Cerebellar cortex (tissue), 1 donor: ENCODE results near the gene PTPRN2.

Experiments
- DNase-seq: peaks from one replicate; pipeline ENCODE4 v3.0.0-alpha.2; 2015; ENCODE audit warnings: low spot score

PTPRN2 gene

DNA sequence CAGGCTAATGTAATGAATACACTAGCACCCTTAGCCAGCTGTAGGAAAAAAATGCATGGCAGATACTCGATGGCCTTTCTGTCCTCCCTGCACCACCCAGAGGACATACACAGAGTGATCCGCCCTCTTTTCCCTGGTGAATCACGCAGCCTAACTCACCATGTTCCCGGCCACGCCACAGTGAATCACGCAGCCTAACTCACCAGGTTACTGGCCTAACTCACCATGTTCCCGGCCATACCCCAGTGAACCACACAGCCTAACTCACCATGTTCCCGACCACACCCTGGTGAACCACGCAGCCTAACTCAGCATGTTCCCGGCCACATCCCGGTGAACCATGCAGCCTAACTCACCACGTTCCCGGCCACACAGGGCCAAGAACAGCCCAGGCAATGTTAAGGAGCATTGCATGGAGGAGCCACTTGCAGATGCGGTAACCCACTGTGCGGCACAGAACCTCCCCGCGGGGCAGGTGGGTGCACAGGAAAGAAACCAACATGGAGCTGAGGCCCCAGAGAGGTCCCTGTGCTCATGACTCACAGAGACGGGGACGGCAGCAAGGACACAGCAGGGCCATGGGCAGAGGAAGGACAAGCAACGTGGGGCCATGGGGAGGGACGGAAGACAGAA, 742.3 kb downstream of the PTPRN2 start:
- DNase-seq: no peak

DNA sequence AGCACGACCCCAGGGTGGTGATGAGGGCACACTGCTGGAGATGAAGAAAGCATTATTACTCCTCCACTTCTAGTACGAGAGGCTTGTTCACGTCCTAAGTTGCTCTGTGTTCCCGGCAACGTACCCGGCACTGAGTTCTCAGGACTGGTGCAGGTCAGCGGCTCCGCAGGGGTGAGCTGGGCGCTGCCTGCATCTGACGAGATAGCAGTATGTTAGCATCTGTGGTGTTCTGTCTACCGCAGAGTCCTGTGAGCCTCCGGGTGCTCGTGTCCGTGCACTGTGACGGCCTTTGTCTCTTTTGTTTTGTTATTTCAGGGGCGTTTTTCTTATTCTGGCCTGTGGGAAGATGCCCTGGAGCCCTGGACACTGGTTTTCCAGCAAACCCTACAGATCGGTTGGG, 743.0 kb downstream of the PTPRN2 start:
- no peak for DNase-seq

DNA sequence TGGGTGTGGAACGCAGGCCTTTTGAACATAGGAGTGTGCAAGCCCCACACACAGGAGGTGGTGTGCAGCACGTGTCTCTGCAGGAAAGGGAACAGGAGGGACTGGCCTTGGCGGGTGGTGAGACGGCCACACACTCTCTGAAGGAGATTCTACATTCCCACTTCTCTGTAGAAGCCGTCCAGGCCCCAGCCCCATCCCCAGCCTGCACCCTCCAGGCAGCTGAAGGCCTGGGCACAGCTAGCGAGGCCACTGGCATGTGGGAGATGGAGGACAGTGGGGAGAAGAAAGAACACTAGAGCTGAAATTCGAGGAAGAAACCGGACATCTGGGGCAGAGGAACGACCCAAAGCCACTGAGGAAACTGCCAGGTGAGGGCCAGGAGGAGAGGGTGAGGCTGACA, 743.5 kb downstream of the PTPRN2 start:
- DNase-seq: no peak

DNA sequence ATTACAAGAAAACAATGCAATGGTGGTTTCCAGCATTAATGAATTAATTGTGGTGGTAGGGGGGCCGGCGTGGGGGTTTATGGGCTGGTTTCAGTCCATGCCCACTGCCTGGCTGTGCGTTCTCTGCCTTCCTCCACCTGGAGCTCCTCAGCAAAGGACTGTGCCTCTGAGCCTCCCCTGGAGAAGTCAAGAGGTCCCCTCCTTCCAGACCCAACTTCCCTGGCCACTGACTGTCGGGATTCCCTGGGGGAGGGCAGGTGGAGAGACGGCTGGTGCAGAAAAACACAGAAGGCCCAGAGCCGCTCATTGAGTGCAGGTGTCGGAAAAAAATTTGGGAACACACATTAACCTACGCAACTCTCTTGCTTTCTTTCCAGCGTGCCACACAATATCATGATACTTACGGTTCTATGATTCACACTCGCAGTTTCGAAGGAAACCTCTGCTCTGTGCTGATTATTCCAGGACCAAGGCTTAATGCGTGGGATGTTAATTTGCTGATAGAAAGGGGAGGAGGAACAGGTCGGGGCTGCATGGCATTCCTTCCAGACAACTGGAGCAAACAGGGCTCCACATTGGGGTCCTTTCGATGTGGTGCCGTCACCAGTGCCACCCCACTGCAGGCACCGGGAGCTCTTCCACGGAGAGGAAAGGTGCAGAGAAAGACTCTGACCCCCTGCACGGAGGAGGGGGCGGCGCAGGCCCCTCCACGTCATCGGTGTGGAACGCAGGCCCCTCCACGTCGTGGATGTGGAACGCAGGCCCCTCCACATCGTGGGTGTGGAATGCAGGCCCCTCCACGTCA, 744.1 kb downstream of the PTPRN2 start:
- DNase-seq: no peak

DNA sequence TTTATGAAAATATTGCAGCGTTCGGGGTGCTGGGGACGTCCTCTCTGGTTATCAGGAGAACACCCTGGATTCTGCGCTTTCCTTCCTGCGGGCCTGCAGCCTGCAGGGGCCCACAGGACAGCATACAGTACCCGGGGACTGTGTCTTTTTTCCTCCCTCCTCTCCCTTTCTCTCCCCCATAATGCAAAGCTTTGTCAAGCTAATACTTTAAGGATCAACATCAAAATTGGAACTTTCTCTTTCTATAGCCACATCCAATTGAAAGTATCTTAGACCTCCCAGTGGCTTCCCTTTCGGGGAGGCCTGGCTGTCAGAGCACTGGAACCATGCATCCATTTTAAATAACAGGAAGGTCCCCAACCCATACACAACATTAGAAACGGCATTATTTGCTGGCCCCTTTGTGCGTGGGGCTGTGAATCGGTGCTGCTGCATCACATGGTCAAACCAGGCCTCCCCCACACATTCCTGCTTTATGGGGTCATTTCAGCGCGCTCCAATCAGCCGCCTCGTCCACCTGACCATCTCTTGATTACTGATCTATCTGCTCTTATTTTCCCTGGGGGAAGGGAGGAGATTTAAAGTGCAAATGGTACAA, 745.8 kb downstream of the PTPRN2 start:
- no peak for DNase-seq

DNA sequence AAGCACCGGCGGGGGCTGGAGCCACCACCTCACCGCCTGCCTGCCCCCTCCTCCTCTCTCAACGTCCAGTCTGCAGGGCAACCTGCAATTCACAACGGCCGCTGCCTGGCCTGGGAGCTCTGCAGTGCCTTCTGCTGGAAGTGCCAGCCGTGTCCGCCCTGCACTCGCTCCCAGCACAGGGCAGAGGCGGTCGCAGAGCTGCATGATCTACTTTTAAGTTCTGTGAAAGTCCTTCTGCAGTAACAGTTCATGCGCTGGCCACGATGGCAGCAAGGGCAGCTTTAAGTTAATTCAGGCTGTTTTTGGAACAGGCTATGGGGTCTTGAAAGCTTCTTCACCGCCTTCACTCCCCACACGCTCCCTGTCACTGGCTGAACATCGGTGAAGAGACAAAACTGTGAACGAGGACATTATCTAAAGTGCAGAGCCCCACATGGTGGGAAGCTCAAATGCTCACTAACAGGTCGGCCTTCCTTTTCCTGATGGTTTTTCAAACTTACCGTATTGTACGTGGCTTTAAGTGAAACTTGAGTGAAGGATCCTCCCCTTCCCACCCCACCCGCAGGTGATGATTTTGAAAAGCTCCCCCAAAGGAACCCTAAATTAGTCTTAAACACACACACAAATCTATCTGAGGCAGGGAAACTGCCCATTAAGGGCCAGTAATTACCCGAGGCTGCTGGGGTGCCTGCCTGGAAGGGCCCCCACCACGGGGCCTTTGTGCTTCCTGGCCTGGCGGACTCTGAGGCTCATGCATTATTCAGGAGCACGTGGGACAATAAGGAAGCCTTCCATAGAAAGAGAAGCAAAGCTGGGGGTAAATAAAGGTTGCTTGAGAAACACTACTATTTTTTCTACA, 746.5 kb downstream of the PTPRN2 start:
- DNase-seq: no peak

DNA sequence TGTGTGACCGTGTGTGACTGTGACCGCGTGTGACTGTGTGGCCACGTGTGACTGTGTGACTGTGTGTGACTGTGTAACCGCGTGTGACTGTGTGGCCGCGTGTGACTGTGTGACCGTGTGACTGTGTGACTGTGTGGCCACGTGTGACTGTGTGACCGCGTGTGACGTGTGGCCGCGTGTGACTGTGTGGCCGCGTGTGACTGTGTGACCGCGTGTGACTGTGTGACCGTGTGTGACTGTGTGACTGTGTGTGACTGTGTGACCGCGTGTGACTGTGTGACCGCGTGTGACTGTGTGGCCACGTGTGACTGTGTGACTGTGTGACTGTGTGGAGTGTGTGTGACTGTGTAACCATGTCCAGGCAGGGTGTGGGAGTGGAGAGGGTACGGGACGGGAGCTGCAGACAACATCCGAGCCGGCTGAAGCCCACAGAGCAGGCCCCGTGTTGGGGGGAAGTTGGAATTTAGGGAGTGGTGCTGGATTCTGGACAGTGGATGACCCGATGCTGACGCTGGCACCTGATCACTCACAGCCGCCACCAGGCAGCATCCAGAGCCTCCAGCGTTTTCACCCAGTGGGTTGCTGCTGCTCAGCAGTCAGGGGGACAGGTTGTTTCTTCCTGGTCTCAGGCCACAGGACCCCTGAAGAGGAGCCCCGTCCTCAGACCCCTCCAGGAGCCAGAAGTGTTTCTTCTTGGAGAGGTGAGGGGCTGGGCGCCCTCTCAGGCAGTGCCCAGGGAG, 747.3 kb downstream of the PTPRN2 start:
- DNase-seq: no peak

DNA sequence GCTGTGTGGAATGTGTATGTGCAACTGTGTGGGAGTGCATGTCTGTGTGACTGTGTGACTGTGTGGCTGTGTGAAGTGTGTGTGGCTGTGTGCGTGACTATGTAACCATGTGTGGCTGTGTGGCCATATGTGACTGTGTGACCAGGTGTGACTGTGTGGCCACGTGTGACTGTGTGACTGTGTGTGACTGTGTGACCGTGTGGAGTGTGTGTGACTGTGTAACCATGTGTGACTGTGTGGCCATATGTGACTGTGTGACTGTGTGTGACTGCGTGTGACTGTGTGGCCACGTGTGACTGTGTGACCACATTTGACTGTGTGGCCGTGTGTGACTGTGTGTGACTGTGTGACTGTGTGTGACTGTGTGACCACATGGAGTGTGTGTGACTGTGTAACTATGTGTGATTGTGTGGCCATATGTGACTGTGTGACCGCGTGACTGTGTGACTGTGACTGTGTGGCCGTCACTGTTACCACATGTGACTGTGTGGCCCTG, 747.9 kb downstream of the PTPRN2 start:
- no peak for DNase-seq

DNA sequence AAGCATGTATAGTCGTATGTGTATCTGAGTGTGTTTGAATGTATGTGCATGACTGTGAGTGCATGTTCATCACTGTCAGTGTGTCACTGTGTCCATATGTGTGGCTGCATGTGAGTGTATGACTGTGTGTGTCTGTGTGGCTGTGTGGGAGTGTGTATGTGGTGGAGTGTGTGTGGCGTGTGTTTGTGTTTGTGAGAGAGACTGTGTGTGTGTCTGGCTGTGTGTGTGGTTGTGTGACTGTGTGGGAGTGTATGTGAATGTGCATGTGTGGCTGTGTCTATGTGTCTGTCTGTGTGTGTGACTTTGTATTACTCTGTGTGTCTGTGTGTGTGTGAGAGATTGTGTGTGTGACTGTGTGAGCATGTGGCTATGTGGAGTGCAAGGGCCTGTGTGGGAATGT, 748.4 kb downstream of the PTPRN2 start:
- DNase-seq: no peak

DNA sequence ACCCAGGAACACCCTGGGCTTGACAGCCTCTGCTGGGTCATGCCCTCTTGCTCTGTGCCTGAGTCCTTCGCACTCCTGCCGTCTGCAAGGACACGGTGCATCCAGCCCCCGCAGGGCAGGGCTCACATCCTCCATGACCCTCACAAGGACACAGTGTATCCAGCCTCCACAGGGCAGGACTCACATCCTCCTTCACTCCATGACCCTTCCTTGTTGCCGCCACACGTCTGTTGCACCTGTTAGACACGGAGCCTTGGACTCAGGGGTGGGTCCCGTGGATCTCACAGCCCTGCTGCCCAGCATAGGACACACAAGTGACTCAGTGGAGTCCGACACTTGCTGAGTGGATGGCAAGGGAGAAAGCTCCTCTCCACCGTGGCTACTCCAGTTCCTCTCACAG, 750.1 kb downstream of the PTPRN2 start:
- no peak for DNase-seq

DNA sequence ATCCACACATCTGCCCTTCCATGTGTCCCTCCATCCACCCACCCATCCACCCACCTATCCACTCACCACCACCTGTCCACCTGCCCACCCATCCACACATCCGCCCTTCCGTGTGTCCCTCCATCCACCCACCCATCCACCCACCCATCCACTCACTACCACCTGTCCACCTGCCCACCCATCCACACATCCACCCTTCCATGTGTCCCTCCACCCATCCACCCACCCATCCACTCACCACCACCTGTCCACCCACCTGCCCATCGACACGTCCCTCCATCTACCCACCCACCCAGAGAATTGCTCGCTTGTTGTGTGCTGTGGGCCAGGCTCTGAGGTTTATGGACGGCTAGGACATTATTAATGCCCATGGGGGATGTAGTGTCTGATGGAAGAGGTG, 750.6 kb downstream of the PTPRN2 start:
- no peak for DNase-seq

DNA sequence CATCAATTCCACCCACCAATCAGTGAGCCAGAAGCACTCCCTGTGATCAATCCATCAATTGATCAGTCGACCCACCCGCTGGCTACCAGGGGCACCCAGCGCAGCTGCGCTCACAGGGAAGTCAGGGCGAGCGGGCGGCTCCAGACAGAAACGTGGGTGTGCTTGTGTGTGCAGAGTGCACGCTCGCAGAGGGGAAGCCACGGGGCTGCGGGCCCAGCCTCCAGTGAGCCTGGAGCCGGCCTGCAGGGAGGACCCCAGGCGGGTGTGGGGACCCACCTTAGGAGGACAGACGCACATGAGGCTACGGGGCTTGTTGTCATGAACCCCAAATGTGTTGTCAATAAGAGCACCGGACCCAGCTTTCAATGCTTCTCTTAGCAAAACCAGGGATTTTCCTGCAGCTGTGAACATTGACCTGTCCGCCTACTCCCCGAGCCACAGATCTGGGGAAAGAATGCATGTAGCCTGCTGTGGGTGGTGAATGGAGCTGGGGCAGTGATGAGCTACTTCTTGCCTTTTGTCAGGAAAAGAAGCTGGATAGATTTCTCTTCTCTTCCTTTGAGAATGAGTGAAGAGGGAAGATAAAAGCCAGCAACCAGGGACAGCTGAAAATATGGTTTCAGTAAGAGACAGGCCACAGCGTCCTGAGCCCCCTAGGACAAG, 753.0 kb downstream of the PTPRN2 start:
- DNase-seq: no peak

DNA sequence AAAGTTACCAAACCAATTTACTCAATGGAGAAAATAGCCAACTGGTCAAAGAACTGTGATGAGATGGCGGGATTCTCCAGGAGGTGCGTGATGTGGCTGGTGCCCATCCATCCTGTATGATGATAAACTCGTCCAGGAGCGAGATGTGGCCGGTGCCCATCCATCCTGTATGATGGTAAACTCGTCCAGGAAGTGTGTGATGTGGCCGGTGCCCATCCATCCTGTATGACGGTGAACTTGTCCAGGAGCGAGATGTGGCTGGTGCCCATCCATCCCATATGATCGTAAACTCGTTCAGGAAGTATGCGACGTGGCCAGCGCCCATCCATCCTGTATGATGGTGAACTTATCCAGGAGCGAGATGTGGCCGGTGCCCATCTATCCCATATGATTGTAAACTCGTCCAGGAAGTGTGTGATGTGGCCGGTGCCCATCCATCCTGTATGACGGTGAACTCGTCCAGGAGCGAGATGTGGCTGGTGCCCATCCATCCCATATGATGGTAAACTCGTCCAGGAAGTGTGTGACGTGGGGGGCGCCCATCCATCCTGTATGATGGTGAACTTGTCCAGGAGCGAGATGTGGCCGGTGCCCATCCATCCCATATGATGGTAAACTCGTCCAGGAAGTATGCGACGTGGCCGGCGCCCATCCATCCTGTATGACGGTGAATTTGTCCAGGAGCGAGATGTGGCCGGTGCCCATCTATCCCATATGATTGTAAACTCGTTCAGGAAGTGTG, 754.6 kb downstream of the PTPRN2 start:
- DNase-seq: no peak

DNA sequence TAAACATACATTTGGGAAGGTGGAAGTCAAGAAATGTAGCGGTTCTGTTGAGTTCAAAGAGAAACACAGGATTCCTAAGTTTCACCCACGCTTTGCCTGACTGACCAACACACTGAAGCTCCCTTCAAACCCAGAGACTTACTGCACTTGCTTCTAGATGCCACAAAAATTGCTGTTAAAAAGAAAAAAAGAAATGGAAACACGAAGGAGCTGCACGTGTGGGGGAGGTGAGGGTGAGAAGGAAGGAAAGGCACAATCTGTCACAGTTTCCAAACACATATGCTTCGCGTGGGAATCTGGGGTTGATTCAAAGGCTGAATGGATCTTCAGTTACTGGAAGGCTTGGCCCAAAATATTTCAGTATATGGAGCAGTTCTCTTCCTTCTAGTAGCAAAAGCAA, 755.2 kb downstream of the PTPRN2 start:
- DNase-seq: peak; percentile 5

DNA sequence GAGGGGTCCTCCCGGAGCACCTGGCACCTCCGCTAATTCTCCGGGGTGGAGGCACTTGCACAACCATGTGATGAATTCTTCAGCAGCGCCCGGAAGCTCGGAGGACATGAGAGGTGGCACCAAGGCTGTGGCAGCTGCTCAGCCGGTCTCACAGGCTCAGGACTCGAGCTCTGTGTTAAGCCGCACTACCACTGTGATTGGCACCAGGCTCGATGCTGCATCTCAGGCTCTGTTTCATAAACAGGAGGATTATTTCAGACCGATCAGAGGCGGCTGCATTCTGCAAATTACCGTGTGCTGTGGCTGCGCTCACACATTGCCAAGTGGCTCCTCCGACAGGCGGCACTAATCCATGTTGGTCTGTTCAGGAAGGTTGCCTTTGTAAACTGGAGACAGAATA, 755.6 kb downstream of the PTPRN2 start:
- peak; percentile 46 for DNase-seq

DNA sequence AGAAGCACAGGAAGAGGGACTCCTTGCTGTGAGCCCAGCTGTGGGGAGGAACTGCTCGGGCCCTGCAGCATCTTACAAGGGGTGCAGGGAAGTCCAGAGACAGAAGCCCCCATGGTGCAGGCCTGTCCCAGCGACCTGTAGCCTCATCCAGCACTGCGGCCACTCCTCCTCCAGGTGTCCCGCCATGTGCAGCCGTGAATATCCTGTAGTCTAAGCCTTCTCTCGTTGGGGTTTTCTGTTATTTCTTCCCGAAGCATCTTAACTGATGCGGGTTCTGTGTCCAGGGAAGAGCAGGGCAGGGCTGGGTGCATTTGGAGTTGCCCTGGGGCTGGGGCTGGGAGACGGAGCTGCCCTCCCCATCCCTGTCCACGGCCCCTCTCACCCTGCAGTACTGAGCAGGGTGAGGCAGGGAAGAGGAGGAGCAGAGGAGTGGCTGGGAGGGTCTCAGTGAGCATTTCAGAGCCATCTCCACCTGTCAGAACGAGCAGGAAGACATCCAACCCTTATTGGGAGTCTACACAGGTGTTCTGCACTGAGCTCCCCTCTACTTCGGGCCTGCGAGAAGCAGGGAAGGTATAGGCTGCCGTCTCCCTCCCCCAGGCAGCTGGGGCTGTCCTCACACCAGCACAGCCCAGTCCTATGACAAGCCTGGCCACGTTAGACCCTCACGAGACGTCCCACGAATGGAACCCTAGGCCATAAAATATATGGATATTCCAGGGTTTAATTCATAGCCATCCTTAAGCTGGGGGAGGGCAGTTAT, 756.3 kb downstream of the PTPRN2 start:
- DNase-seq: no peak

DNA sequence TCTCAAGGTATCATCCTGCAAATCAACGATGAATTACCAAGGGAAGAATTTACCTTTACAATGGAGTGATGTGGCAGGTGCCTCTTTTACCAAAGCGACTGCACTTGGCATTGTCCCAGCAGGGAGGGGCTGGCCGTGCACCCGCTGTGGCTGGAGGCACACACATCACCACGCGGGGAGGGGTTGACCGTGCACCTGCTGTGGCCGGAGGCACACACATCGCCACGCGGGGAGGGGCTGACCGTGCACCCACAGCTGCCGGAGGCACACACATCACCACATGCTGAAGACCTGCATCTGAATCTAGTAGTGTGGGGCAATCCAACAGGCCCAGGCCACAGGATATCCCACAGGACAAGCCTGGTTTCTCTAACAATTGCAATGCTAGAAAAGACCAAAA, 757.3 kb downstream of the PTPRN2 start:
- no peak for DNase-seq

DNA sequence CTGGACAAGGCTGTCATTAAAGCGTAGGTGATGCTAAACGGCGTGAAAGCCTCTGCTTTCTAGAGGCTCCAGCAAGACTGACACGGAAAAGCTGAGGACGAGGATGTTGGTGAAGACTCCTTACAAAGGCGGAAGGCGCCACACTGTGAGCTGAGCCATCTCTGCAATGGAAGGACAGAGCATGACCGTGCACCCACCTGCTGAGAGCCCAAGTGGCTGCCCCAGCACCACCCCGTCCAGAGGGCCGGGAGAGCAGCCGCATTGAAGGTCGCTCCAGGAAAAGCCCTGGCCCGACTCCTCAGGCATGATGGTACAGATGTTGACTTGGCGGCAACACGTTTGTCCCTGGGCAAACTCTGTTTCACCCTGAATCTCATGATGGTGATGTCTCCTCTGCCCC, 758.1 kb downstream of the PTPRN2 start:
- no peak for DNase-seq

DNA sequence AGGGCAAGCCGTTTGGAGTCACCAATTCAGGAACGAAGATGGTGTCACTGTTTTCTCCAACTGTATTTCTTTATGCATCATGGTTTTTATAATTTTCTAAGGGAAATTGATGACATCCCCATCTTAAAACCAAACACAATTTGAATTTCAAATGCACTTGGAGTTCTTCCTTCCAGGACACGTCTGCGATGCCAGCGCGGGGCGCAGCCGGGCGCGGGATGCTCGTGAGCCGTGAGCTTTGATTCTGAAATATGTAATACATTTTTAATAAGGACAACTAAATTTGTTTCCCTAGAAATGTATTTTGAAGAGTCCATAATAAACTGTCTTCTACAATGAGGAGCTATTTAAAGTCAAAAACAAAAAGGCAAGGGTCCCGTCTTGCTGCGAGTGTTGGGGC, 758.7 kb downstream of the PTPRN2 start:
- DNase-seq: no peak

DNA sequence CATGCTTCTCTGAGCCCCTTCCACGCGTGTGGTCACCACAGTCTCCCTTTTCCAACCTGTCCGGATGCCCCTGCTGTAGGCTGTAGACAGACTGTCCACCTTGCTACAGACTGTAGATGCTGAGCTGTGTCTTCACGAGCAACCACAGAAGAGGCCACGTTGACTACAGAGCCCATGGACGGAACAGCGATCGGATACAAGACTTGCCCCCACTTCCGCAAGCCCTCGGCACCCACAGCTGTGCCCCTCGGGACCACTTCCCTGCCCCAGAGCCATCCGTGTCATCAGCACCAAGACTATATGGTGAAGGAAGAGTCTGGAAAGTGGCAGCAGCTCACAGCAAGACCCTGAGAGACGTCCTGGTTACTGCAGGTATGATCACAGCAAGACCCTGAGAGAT, 759.4 kb downstream of the PTPRN2 start:
- DNase-seq: no peak
